Measurements from ENCODE around the gene GPR39.
A peak's percentile ranks its signal among the peaks of the same experiment; 100 is the strongest.

Gene GPR39

DNA sequence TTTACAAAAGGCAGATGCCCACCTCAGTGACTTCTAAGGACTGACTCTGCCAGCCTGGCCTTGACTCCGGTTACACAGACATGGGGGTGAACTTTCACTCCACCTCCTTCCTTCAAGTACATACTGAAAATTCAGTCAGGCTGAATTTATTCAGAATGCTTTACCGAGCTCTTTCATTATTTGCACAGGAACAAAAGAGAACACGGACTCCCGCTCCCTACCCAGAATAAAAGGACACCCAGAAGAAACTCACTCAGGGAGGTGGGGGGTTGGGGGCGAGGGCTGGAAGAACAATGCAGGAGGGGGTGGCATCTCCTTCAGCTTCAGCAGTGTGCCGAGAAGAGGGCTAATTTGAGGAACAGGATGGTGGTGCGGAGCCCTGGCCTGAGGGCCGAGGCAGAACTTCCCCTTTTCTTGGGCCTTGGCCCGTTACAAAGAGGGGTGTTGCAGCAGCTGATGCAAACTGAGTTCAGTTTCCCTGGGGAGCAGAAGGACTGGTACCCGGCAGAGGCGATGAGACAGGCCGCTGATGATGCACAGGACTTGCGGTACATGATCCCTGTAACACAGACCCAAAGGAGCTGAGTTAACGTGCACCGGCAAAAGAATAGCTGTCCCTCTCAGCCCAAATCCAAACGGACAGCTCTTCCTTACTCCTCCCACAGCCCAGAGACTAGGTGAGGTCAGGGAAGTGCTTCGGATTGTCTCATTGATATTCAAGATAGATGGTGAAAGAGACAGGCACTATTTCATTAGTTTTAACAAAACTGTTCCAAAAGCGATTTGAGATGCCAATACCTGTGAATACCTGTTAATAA lies 229.3 kb downstream of the GPR39 start:
- no peak for DNase-seq

DNA sequence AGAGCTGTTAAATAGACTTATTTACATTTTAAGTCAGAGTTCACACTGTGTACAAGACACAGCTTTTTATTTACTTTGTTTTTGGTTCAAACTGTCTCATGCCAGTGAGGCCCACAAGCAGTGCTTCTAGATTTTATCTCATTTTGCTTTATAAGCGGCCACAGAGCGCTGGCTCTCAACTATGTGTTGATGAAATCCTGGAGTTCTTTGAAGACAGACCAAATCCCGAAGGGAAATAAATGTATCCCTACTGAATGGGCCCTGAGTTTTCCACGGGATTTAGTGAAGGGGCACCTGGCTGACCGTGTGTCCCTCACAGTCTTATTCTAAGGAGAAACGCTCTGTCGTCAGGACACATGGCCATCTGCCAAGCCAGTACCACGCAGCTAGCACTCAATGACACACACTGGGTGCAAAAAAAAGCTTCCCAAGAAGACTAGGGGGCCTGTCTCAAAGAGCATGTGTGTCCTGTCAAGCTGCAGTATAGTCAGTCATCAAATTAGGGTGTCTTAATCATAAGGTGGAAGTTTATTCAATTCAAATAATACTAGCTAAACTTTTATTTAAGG lies 230.0 kb downstream of the GPR39 start:
- DNase-seq, result no peak

DNA sequence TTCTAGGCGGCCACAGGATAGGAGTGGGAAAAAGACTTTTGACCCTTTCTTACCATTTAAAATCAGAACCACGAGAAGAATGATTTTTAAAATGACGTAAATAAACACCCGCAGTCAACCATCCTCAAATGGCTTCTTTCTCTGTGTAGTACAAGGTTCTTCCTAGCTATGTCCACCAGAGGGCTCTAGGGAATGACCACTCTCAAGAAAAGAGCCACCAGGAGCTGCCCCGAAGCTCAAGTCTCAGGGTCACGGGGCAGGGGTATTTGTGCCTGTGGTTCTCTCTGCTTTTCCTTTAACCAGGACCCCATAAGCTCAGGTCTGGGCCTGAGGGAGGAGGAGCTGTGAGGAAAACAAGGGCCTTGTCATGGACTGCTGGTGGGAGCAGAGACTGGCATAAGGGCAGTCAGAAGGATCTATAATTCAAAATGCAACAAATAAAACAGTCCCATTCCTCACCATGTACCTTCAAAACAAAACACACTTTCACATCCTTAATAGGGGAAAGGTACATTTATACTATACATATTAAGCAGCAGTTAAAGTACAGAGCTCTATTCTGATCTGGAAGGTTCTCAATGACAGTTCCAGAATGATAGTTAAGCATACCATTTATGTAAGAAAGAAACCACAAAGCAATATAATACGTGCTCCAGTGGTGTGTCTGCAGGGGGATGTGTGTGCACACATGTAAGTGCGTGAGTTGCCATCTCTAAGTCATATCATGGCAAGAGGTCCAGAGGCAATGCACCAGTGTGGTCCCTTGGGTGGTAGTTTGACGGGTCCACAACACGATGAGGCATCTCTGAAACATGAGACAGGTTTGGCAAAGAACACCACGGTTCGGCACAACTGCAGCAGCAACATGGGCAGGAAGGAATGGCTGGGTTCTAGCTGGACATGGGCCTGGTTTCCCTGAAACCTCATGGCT lies 234.8 kb downstream of the GPR39 start:
- peak in 1 of 2 donors; percentile 65 for DNase-seq

DNA sequence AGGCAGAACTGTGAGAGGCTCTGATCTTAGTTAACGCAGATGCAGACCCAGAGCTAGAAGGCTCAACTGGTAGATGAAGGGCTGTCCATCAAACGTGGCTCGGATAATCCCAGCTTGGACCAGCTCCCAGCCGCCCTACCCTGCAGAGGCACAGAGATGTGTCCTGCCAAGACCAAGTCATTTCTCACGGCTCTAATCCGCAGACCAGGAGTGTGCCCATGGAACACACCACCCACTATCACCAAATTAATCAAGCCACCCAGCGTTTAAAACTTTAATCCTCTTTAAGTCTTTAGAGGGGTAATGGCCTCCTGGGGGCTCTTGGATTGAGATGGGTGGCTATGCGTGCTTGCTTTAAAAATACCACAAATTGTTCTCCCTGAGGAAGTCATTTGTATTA lies 235.9 kb downstream of the GPR39 start:
- DNase-seq, result no peak

DNA sequence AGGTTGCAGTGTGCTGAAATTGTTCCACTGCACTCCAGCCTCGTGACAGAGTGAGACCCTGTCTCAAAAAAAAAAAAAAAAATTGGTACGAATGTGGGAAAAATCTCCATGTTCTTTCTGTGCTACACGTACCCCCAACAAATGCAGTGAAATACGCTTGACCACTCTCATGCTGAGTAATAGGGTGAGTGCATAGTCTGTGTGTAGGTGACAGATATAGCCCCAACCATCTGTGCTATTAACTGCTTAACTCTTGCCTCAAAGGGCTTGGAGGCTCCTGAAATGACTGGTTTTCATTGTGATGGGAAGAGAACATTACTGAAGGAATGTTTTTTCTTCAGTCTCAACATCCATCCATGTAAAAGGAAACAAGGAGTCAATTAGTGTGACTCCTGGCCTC lies 237.7 kb downstream of the GPR39 start:
- no peak for DNase-seq

DNA sequence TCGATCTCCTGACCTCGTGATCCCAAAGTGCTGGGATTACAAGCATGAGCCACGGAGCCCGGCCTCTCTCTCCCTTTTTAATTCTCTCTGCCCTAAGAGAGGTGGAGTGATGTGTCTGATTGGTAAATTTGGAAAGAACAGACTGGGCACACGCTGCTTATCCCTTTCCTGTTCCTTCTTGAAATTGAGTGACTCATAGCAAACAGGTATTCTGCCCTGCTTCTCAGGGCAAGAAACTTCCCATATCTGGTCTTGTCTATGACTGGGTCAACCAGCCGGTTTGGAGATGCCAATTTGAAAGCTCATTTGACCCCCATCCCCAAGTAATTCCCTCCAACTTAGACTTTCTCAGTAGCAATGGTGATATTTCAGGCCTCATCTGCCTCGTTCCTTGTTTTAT lies 238.4 kb downstream of the GPR39 start:
- DNase-seq, result no peak

DNA sequence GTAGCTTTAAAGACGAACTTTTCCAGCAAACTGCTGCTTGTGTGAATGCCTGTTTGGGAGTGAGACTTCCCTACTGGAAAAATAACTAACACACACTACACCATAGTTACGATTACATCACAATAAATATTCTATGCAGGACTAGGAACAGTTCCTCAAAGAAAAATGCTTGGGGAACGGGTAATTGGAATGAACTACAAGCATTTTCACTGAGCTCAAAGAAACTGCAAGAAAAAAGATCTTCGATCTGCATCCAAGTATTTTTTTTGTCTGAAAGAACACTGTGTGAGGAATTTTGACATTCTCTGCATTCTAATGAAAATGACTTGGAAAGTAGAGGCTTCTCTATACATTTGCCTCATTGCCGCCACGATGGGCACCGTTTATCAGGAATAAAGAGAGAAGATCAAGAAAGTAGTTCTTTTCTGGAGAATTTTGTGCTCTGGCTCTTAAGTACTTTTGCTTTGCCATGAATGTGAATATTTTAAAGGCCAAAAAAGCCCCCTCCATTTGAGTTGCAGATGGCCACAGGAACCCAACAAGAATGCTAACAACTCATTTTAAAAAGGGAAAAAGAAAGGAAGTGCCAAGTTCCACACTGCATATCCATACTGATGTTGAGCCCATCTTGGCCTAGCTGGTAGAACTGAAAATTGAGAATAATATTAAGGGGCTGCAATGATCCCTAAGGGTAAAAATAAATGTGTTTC lies 239.8 kb downstream of the GPR39 start:
- DNase-seq, result no peak

DNA sequence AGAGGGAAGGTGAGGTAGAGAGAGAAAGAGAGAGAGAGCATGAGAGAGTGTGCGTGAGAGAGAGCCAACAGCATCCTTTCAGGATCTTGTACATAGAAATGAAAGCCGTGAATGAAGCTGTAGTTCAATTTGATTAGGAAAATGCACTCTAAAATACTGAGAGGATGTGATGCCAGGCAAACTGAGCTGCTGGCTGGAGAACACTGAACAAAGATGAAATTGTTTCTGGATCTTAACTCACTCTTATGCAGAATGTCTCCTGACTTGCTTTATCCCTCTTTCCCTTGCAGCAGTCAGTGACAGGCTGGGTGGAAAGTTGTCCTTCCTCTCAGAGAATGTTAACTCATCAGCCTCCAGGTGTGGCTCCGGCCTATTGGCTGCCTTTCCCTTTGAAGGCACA lies 242.7 kb downstream of the GPR39 start:
- peak in 1 of 2 donors; percentile 11 for DNase-seq

DNA sequence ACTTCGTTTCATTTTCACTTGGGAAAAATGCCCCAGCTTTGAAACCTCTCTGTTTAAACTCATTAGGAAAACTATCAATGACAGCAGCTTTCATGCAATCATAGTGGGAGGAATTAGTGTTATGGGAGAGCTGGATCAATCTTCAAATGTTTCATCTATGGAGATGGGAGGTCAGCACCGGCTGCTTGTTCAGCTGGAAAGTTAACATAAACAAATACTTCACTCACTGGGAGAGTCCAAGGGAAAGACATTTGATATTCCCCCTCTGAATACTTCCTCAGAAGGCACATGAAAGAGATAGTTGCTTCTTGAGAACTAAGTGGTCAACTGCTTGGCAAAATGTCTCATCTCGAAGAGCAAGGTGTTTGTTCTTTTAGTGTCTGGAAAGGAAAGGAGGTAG lies 246.1 kb downstream of the GPR39 start:
- no peak for DNase-seq

DNA sequence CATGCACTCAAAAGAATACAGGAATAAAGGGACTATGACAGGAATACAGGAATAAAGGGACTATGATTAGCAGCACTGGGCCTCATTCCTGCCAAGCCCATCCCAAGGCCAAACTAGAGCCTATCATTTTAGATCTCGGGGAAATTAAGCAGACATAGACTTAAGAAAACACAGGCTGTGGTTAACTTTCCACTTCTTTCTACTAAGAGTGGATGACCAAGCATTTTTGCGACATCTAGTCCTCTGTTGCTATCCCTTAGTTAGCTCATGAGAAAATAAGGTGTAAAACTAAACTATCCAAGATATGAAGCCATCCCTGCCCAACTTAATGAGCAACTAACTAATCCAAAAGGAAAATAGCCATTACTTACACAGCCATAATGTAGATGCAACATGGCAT lies 247.5 kb downstream of the GPR39 start:
- no peak for DNase-seq

DNA sequence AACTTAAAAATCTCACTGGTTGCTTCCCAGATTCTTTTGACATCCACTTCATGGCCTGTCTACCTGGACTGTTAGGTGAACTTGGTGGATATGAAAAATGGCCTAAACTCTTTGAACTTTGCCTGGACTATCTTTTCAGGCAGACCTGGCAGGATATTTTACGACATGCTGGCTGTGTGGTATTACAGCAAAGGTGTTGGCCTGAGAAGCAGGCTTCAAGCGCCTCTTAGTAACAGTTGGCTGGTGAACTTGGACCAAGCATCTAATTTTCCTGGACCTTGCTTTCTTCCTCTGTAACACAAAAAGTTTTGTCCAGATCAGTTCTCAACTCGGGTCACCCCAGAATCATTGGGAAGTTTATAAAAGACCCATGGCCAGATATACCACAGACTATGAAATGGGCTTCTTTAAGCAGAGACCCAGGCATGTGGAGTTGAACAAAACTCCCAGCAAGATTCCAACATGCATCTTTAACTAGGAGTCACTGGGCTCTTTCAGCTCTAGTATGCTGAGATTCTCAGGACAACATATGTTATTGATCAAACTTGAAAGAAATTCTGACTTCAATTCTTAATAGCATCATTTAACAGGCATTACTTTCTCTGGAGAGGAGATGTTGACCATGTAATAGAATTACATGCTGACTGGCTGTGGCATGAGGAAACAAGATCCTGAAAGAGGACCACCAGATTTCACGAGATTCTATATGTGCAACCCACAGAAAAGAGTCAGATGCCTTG lies 249.0 kb downstream of the GPR39 start:
- DNase-seq, result no peak

DNA sequence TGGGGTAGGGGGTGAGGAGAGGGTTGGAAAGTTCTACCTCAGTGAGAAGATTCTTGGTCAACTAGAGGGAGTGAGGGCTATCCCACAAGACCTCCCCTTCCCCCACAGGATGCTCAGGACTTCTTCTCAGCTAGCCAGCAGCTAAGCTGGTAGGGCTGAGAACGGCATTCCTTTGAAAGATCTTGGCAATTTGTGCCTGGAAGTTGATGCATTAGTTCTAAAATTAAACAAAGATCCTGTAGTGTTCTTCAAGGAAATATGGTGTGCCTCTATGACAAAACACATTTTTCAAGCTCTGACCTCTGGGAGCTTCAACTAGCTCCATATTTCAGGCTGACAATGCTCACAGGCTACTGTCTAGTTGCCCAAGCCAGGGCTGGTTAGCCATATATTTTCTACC lies 251.1 kb downstream of the GPR39 start:
- DNase-seq, result no peak

DNA sequence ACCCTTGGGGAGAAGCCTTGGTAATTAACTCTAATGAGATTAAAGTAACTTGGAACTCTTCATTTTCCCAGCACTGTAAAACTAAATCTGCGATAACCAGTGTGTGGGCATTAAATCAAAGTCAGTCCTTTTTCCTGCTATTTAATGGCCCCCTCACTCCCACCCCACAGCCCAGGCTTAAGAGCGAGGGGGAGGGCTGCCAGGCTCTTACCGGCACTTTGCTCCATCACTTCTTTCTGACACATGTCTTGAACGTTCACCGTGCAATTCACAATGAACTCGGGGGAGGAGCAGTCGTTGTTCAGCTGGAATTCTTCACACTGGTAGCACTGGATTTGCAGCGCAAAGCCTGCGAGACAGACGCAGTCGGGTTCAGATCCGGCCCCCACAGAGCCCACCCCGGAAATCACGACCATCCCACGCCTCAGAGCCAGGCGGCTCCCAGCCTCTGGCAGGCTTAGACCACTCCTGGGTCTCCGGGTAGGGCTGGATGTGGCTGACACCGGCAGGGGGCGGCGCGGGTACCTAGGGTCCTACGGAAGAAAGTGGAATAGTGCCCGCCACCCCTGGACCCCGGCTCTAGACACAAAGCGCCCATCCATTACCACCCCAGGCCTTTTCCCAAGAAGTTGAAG lies 251.7 kb downstream of the GPR39 start:
- no peak for DNase-seq

DNA sequence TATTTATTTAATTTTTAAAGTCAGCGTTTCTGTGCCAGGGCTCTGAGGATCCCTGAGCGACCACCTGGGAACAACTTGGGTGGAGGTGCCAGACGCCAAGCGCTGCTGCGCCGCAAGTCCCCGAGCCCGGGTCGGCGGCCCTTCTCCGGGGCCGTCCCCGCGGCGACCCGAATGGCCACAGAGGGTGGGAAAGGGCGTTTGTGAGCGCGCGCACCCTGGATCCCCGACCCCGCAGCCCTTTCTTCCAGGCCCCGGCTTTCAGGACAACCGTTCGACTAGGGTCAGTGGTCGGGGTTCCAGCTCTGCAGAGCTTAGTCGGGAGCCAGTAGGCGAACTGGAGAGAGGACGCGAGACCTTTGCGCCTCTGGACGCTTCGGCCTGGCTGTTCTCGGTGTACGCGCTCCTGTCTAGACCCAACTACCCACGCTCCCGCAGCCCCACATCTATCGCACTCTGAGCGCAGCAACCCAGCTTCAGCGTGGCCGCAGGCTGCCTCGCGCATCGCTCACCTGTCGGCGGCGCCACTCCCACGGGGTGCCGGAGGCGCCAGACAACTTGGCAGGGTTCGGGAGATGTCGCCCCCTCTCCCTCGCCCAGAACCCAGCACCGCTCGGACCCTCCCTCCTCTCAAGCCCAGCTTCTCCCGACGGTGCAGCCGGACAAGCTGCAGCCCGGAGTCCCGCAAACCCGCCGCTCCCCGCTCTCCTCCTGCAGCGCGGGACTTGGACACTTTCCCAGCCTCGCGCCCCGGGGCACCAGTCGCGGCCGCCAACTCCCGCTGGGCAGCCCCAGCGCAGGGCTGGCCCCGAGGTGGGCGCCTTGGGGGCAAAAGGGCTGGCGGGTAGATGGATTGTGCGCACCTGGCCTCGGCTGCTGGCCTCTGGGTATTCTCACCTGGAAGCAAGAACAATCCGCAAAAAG lies 252.6 kb downstream of the GPR39 start:
- no peak for DNase-seq

DNA sequence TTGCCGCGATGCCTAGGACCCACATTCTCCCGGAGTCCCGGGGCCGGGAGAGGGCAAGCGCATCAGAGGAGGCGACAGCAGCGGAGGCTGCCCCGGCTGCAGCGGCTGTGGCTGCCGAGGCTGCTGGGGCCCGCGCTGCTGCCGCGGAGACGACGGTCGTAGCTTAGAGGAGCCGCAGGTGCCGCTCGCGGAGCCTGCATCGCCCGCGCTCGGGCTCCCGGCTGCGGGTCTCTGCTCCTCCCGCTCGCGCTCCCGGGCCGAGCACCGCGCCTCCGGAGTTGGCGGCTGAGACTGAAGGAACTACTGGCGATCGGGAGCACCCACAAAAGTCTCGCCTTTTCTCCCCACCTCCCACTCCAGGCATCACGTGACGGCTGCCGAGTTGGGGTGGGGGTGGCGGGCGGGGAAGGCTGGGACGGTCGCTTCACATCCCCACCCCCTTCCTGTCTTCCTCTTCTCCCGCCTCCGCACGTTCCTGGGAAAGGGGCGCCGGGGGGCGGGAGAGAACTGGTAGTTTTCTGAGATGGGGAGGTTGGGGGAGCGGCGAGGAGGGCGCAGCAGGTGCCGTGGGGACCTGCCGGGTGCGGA lies 253.4 kb downstream of the GPR39 start, which contains the start of gene LYPD1:
LYPD1 (minus strand) TSS at position 298 of the 588 bp plus-strand sequence; CDS start at position 25, 273 bp downstream.
- DNase-seq, result peak in 1 of 2 donors; percentile 49

DNA sequence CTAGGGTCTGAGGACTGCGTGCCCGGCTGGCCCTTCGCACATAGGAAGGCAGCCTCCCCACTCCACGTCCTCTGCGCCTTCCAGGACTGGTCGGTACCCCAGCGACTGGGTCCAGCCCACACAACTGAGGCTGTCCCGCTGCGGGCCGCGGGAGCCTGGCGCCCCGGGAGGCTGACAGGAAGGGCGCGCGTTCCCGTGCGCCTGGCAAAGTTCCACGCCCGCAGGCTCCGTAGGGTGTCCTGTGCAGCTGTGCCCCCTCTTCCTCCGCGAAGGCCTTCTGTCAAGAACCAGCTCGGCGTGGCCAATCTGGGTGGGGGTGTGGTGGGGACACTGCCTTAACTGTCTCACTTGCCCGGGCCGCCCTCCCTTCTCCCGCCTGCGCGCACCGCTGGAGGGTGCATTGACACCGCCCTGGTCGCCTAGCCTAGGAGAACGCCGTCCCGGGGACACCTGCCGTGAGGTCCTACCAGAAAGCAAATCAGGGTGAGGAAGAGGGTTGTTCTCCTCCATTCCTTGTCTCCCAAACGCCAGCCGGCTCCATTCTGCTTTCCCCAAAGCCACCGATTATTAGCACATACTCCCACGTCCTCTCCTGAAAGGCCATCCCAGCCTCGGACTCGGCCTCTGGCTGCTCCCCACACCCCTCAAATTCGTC lies 254.0 kb downstream of the GPR39 start:
- DNase-seq, result peak in 1 of 2 donors; percentile 49

DNA sequence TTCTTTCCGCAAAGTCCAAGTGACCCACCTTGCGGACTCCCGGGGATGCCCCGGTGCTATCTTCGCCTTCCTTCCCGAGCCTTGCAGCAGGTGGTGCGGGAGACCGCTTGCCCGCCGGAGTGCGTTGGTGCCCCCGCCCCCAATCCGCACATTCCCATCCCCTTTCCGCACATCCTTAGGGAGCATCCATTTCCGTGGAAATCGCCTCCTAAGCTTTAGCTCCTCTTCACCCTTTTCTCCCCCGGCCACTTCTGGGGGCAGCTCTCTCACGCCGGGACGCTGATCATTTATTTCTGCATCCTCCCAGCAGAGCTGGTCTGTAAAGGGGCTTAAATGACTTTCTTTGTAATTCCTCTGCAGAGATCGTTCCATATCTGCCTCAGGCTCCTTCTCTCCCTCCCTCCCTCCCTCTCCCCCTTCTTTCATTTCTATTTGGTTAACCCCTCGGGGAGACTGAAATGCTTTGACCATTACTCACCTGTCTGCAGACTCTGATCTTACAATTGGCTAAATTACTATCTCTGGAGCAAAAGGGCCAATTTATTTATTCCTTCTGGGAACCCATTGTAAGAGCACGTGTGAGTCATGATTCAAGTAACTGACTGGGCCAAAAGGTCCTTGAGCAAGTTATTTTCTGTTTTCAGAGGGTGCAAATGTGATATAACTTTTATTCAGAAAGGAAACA lies 254.7 kb downstream of the GPR39 start:
- DNase-seq, result no peak

DNA sequence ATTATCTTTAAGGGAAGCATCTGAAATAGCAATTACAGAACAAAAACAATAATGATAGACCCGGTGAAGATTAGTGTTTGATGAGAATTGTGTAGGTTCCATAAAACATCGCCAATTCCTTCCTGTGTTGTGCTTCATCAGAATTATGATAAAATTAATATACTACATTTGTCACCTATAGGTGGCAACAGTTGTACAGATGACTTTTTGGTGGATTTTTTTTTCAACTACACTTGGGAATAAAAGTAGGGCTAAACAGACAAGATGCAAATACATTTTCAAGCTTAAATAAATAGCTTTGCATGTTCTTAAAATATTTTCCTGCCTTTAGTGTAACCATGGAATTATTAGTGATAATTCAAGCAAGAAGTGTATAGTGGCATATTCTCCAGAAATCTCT lies 260.4 kb downstream of the GPR39 start:
- DNase-seq, result no peak

DNA sequence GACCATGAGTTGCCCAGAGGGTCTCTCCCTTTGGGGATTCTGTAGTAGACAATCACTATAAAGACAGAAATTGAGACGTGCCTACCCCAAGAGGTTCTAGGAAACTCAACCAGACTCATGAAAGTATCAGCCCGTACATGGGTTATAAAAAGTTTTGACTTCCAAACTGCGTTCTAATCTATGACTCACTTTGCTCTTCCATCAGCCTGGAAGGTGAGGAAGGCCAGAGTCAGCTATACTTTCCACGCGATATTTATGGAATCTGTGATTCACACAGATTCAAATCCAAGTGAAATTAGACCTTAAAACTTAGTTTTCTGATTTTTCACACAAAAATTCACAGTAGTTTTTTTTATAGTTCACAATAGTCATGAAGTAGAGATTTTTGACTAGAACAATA lies 261.1 kb downstream of the GPR39 start:
- no peak for DNase-seq
